PC-3 (cell line): Measurements from ENCODE around the gene ZNF311.

Experiments used
- CTCF ChIP-seq: fragments of 300-600 bp; sonication (generic); conservative IDR thresholded peaks from 2 replicates; pipeline ENCODE4 v1.5.1; 2017; ENCODE audit warnings: antibody characterized with exemption, low read depth, mild to moderate bottlenecking, low read length
- EZH2 ChIP-seq: fragments of 300-600 bp; sonication (generic); IDR thresholded peaks from one replicate; pipeline ENCODE4 v1.6.1; 2017; ENCODE audit warnings: antibody characterized with exemption, mild to moderate bottlenecking, low read length; ENCODE audit not compliant: unreplicated experiment

- no peak for TF ChIP-seq CTCF
- no peak for TF ChIP-seq EZH2
Measured at GRCh38 chr6:28969129-28969528, 36.0 kb downstream of the ZNF311 start.
